Ureter (tissue), 1 donor: ENCODE measurements around the gene PROX2. TPM values are rescaled to one million over a fixed set of nuclear protein-coding genes. Genes with fewer than 3 reads are reported as not detected.
A peak's percentile ranks its signal among the peaks of the same experiment; 100 is the strongest.

ENCODE experiments used
- DNase-seq: peaks from one replicate; pipeline ENCODE4 v3.0.0-alpha.2; 2020; ENCODE audit warnings: low spot score
- total RNA-seq: library from RNA; stranded (reverse); gene quantifications from one replicate; pipeline ENCODE4 v1.2.4, GENCODE V29; 2023
- donor health status: DM: yes; HTN: yes; CAD: no.

PROX2 gene
- total RNA-seq, 1 donor from 2014 or later = 0.13 TPM

- DNase-seq = no peak
These were observed 3.7 kb upstream of the PROX2 start for GRCh38 chr14:74879427-74880182.

GRCh38 chr14:74875204-74875603, 741 bp downstream of the PROX2 start:
- DNase-seq = no peak

- no peak for DNase-seq
These were observed 4.1 kb downstream of the PROX2 start for GRCh38 chr14:74871819-74872218.

- no peak for DNase-seq
These were observed 7.2 kb downstream of the PROX2 start for GRCh38 chr14:74868739-74869138.

GRCh38 chr14:74867673-74868072, 8.3 kb downstream of the PROX2 start:
- DNase-seq = no peak

- DNase-seq = no peak
These were observed 9.1 kb downstream of the PROX2 start for GRCh38 chr14:74866708-74867389.

GRCh38 chr14:74865156-74865555, 10.8 kb downstream of the PROX2 start:
- DNase-seq = no peak

- no peak for DNase-seq
These were observed 11.7 kb downstream of the PROX2 start for GRCh38 chr14:74864198-74864597.

GRCh38 chr14:74863274-74863673, 12.7 kb downstream of the PROX2 start:
- DNase-seq = no peak

GRCh38 chr14:74861734-74862090, 14.2 kb downstream of the PROX2 start:
- DNase-seq = no peak

GRCh38 chr14:74860899-74861733, 14.8 kb downstream of the PROX2 start:
- peak; percentile 93 for DNase-seq

GRCh38 chr14:74859757-74860552, 16.0 kb downstream of the PROX2 start:
- no peak for DNase-seq

GRCh38 chr14:74858022-74858421, 17.9 kb downstream of the PROX2 start:
- no peak for DNase-seq

- DNase-seq = no peak
These were observed 19.6 kb downstream of the PROX2 start for GRCh38 chr14:74856366-74856765.

GRCh38 chr14:74855945-74856344, 20.0 kb downstream of the PROX2 start:
- no peak for DNase-seq

GRCh38 chr14:74855021-74855420, 20.9 kb downstream of the PROX2 start:
- DNase-seq = no peak

GRCh38 chr14:74853581-74853980, 22.4 kb downstream of the PROX2 start:
- no peak for DNase-seq

- DNase-seq = no peak
These were observed 22.9 kb downstream of the PROX2 start for GRCh38 chr14:74852922-74853530.

GRCh38 chr14:74848768-74849167, 27.2 kb downstream of the PROX2 start:
- no peak for DNase-seq

GRCh38 chr14:74846968-74847665, 28.8 kb downstream of the PROX2 start:
- no peak for DNase-seq

GRCh38 chr14:74846168-74846567, 29.8 kb downstream of the PROX2 start:
- DNase-seq = no peak
